Measurements from ENCODE around the gene CNTNAP3B. TPM values are rescaled to one million over a fixed set of nuclear protein-coding genes. Genes with fewer than 3 reads are reported as not detected.

The CNTNAP3B gene
- total RNA-seq (2014; rRNA removed; shearing (Covaris generic)) = 52.9 and 53.8 TPM in 2 replicates

GRCh38 chr9:42129073-42129729, at the start of gene CNTNAP3B:
Gene CNTNAP3B (minus strand): TSS chr9:42129426. CDS start chr9:42129094, 332 bp downstream.

Small RNA genes lying within 50 kb of the gene (small RNA-seq; reads per million reads assigned to genes)
- not detected for gene RN7SL343P

Other genes with a start within 250 kb of the CNTNAP3B start
- 0.08 TPM in 1 of 2 replicates, not detected in the other for gene SPATA31A6, start 54.2 kb upstream of the CNTNAP3B start, total RNA-seq (2014; rRNA removed; shearing (Covaris generic))